Stomach (tissue), 9 donors: Measurements from ENCODE around the gene ZNF385D. TPM values are rescaled to one million over a fixed set of nuclear protein-coding genes. Genes with fewer than 3 reads are reported as not detected.
A peak's percentile ranks its signal among the peaks of the same experiment; 100 is the strongest.

Experiments used
- DNase-seq, 2 donors: peaks; one replicate each; pipeline versions ENCODE4 v3.0.0 to v3.0.0-alpha.2; 2013 to 2019
- H3K27ac ChIP-seq, 5 donors: fragments of 200-600 bp in 4 of 5; sonication (generic) in 4 of 5; one replicate each; pipeline ENCODE4 v1.5.1; 2013 to 2019; ENCODE audit warnings: mild to moderate bottlenecking in 1 of 5, moderate library complexity in 1 of 5
- H3K27me3 ChIP-seq, 3 donors: fragments of 200-600 bp; sonication (generic); one replicate each; pipeline ENCODE4 v1.5.1; 2017 to 2019; ENCODE audit warnings: mixed run types in 1 of 3
- H3K36me3 ChIP-seq, 4 donors: fragments of 200-600 bp; sonication (generic); 1 replicate in 3 of 4; 2 replicates in 1 of 4; pipeline ENCODE4 v1.5.1; 2016 to 2019
- H3K4me1 ChIP-seq, 4 donors: fragments of 200-600 bp; sonication (generic); one replicate each; pipeline ENCODE4 v1.5.1; 2016 to 2019
- H3K4me3 ChIP-seq, 4 donors: fragments of 200-600 bp; sonication (generic) in 3 of 4; one replicate each; pipeline ENCODE4 v1.5.1; 2016 to 2019; ENCODE audit warnings: mild to moderate bottlenecking in 1 of 4
- H3K9me3 ChIP-seq, 4 donors: fragments of 200-600 bp; sonication (generic); one replicate each; pipeline ENCODE4 v1.5.1; 2016 to 2019
- CTCF ChIP-seq, 7 experiments: fragments of 450-650 bp in 4 of 7; fragments of 200-600 bp in 3 of 7; sonication (generic) in 3 of 7; IDR thresholded peaks; one replicate each; pipeline ENCODE4 v1.5.1; 2016 to 2019; ENCODE audit warnings: antibody characterized with exemption in 7 of 7, control low read depth in 2 of 7, mild to moderate bottlenecking in 1 of 7
- EP300 ChIP-seq: sonication (generic); formaldehyde crosslinking; IDR thresholded peaks from one replicate; pipeline ENCODE4 v1.6.1; 2017; ENCODE audit warnings: antibody characterized with exemption
- POLR2A ChIP-seq, 4 donors: fragments of 450-650 bp; IDR thresholded peaks; one replicate each; pipeline ENCODE4 v1.6.1; 2016; ENCODE audit warnings: antibody characterized with exemption in 4 of 4, control low read depth in 2 of 4, mild to moderate bottlenecking in 1 of 4, moderate library complexity in 1 of 4
- POLR2AphosphoS5 ChIP-seq, 3 donors: sonication (generic); formaldehyde crosslinking; IDR thresholded peaks; one replicate each; pipeline ENCODE4 v1.6.1; 2016; ENCODE audit warnings: antibody characterized with exemption in 3 of 3
- WGBS, 5 donors: extraction: QIAGEN DNeasy Blood & Tissue Kit in 3 of 5; methylation state at CpG; one replicate each; pipeline versions ENCODE4 v1.1.5 to v1.1.7; 2013 to 2018; 5-methylcytosine and 5-hydroxymethylcytosine counted together
- intact Hi-C: fragments of 100-400 bp; cut with DNase I; formaldehyde crosslinking; loops from one replicate; pipeline ENCODE4 v1.15.1; 2023; ENCODE audit warnings: low total_unique reads
- polyA plus RNA-seq, 3 donors: library from polyadenylated mRNA; stranded (reverse); fragments of 200-250 nt; gene quantifications; one replicate each; pipeline ENCODE4 v1.2.3, GENCODE V29; 2013
- total RNA-seq, 5 donors: library from RNA; depleted of rRNA; stranded (reverse); fragments of >200 nt; gene quantifications; one replicate each; pipeline versions ENCODE4 v1.1.0 to v1.2.3, GENCODE V29; 2014 to 2016
- donor health status: healthy with polysubstance abuse.
- donor health status: Bipolar disorder and iron deficiency.
- donor health status: healthy.

The ZNF385D gene
- total and polyA plus RNA-seq, 8 donors = 0.31 to 7.2 (median 0.98) TPM; not detected in 2

GRCh38 chr3:21781355-21781754, 30.3 kb upstream of the ZNF385D start:
- no peak for DNase-seq
- intact Hi-C loops = no loop called here
- 41 to 86% (median 81%) methylated on average over 2 of the region's 2 CpGs for WGBS, 5 donors

GRCh38 chr3:21779909-21780308, 28.9 kb upstream of the ZNF385D start:
- H3K4me3 ChIP-seq = no peak overlapping the region
- TF ChIP-seq CTCF (IDR thresholded peaks at IDR 0.05) (no peak), EP300 (no peak), POLR2AphosphoS5 (IDR thresholded peaks at IDR 0.05) (peak in 1 of 3 donors; percentile 7)
- no peaks in the 10 kb centered on the region for H3K36me3 ChIP-seq
- intact Hi-C loops = no loop called here
- peaks cover 0 to 5% (median 2%) of the 10 kb centered on the region in 4 donors for H3K4me1 ChIP-seq
- no peak overlapping the region for H3K27ac ChIP-seq
- 42 to 76% (median 70%) methylated on average over 1 of the region's 1 CpG for WGBS, 5 donors
- H3K27me3 ChIP-seq = no peaks in the 10 kb centered on the region
- no peak for DNase-seq
- H3K9me3 ChIP-seq = no peaks in the 10 kb centered on the region

More at GRCh38 chr3:21781355-21781754, 30.3 kb upstream of the ZNF385D start:
- no peak overlapping the region for H3K27ac ChIP-seq
- no peaks in the 10 kb centered on the region for H3K9me3 ChIP-seq
- no peak overlapping the region for H3K4me3 ChIP-seq
- TF ChIP-seq POLR2AphosphoS5 (IDR thresholded peaks at IDR 0.05) (no peak), CTCF (IDR thresholded peaks at IDR 0.05) (no peak), EP300 (no peak), POLR2A (IDR thresholded peaks at IDR 0.05) (no peak)
- no peaks in the 10 kb centered on the region for H3K36me3 ChIP-seq
- no peaks in the 10 kb centered on the region for H3K27me3 ChIP-seq
- peaks cover 0 to 5% (median 2%) of the 10 kb centered on the region in 4 donors for H3K4me1 ChIP-seq

- intact Hi-C loops = no loop called here
- no peak for TF ChIP-seq EP300
- no peak for TF ChIP-seq POLR2A (IDR thresholded peaks at IDR 0.05)
- no peak for TF ChIP-seq CTCF (IDR thresholded peaks at IDR 0.05)
- no peak for TF ChIP-seq POLR2AphosphoS5 (IDR thresholded peaks at IDR 0.05)
- WGBS, 5 donors = 76 to 93% (median 87%) methylated on average over 1 of the region's 1 CpG
- no peaks in the 10 kb centered on the region for H3K27me3 ChIP-seq
- DNase-seq = no peak
- H3K4me1 ChIP-seq = no peaks in the 10 kb centered on the region
- H3K4me3 ChIP-seq = no peak overlapping the region
- no peaks in the 10 kb centered on the region for H3K9me3 ChIP-seq
- H3K36me3 ChIP-seq = no peaks in the 10 kb centered on the region
- H3K27ac ChIP-seq = no peak overlapping the region
These were observed 27.7 kb upstream of the ZNF385D start for GRCh38 chr3:21778715-21779114.

- intact Hi-C loops = no loop called here
- no peak overlapping the region for H3K27ac ChIP-seq
These were observed 26.8 kb upstream of the ZNF385D start for GRCh38 chr3:21777821-21778220.

More at GRCh38 chr3:21777821-21778220, 26.8 kb upstream of the ZNF385D start:
- no peak for TF ChIP-seq POLR2A (IDR thresholded peaks at IDR 0.05)
- no peak for TF ChIP-seq POLR2AphosphoS5 (IDR thresholded peaks at IDR 0.05)
- no peak for TF ChIP-seq EP300
- no peak for TF ChIP-seq CTCF (IDR thresholded peaks at IDR 0.05)
- DNase-seq = no peak
- no peak overlapping the region for H3K4me3 ChIP-seq
- H3K27me3 ChIP-seq = no peaks in the 10 kb centered on the region
- no peaks in the 10 kb centered on the region for H3K9me3 ChIP-seq
- no peaks in the 10 kb centered on the region for H3K4me1 ChIP-seq
- 89 to 98% (median 93%) methylated on average over 2 of the region's 2 CpGs for WGBS, 5 donors
- H3K36me3 ChIP-seq = no peaks in the 10 kb centered on the region
